ENCODE data around the gene SETD3.

The SETD3 gene

GRCh38 chr14:99425272-99425681 is 55.4 kb downstream of the SETD3 start:
- H3K36me3 ChIP-seq (ENCODE audit: control insufficient read depth, insufficient read depth, low read length) = peaks cover 3% of the 10 kb centered on the region
- peaks cover 52% of the 10 kb centered on the region for H3K4me1 ChIP-seq (ENCODE audit: control insufficient read depth, insufficient read depth, low read length)
- no peaks in the 10 kb centered on the region for H3K27me3 ChIP-seq (ENCODE audit: control insufficient read depth, insufficient read depth, low read length)

GRCh38 chr14:99424306-99424877 is 56.3 kb downstream of the SETD3 start:
- Histone ChIP-seq H3K9me3 (ENCODE audit: control insufficient read depth, insufficient read depth, low read length) (no peaks in the 10 kb centered on the region), H3K36me3 (ENCODE audit: control insufficient read depth, insufficient read depth, low read length) (peaks cover 3% of the 10 kb centered on the region), H3K9ac (ENCODE audit: low read depth, low read length) (no peak overlapping the region), H3K4me1 (ENCODE audit: control insufficient read depth, insufficient read depth, low read length) (peaks cover 52% of the 10 kb centered on the region), H3K27me3 (ENCODE audit: control insufficient read depth, insufficient read depth, low read length) (no peaks in the 10 kb centered on the region), H3K4me3 (ENCODE audit: low read depth, low read length) (no peak overlapping the region)

More at GRCh38 chr14:99425272-99425681, 55.4 kb downstream of the SETD3 start:
- no peaks in the 10 kb centered on the region for H3K9me3 ChIP-seq (ENCODE audit: control insufficient read depth, insufficient read depth, low read length)
- no peak overlapping the region for H3K9ac ChIP-seq (ENCODE audit: low read depth, low read length)
- H3K4me3 ChIP-seq (ENCODE audit: low read depth, low read length) = no peak overlapping the region

- peaks cover 52% of the 10 kb centered on the region for H3K4me1 ChIP-seq (ENCODE audit: control insufficient read depth, insufficient read depth, low read length)
- no peaks in the 10 kb centered on the region for H3K27me3 ChIP-seq (ENCODE audit: control insufficient read depth, insufficient read depth, low read length)
- H3K36me3 ChIP-seq (ENCODE audit: control insufficient read depth, insufficient read depth, low read length) = no peaks in the 10 kb centered on the region
- no peak overlapping the region for H3K9ac ChIP-seq (ENCODE audit: low read depth, low read length)
- H3K4me3 ChIP-seq (ENCODE audit: low read depth, low read length) = no peak overlapping the region
- H3K9me3 ChIP-seq (ENCODE audit: control insufficient read depth, insufficient read depth, low read length) = no peaks in the 10 kb centered on the region
Measured at GRCh38 chr14:99423434-99423833, 57.2 kb downstream of the SETD3 start.

GRCh38 chr14:99422228-99423010 is 58.2 kb downstream of the SETD3 start:
- H3K9ac ChIP-seq (ENCODE audit: low read depth, low read length) = peak overlapping the region; percentile 18
- no peaks in the 10 kb centered on the region for H3K36me3 ChIP-seq (ENCODE audit: control insufficient read depth, insufficient read depth, low read length)
- H3K27me3 ChIP-seq (ENCODE audit: control insufficient read depth, insufficient read depth, low read length) = no peaks in the 10 kb centered on the region
- H3K4me1 ChIP-seq (ENCODE audit: control insufficient read depth, insufficient read depth, low read length) = peaks cover 52% of the 10 kb centered on the region
- H3K9me3 ChIP-seq (ENCODE audit: control insufficient read depth, insufficient read depth, low read length) = no peaks in the 10 kb centered on the region
- no peak overlapping the region for H3K4me3 ChIP-seq (ENCODE audit: low read depth, low read length)

- H3K9me3 ChIP-seq (ENCODE audit: control insufficient read depth, insufficient read depth, low read length) = no peaks in the 10 kb centered on the region
- H3K36me3 ChIP-seq (ENCODE audit: control insufficient read depth, insufficient read depth, low read length) = no peaks in the 10 kb centered on the region
- no peaks in the 10 kb centered on the region for H3K27me3 ChIP-seq (ENCODE audit: control insufficient read depth, insufficient read depth, low read length)
- no peak overlapping the region for H3K4me3 ChIP-seq (ENCODE audit: low read depth, low read length)
- H3K4me1 ChIP-seq (ENCODE audit: control insufficient read depth, insufficient read depth, low read length) = peaks cover 42% of the 10 kb centered on the region
- no peak overlapping the region for H3K9ac ChIP-seq (ENCODE audit: low read depth, low read length)
Measured at GRCh38 chr14:99420711-99421110, 59.9 kb downstream of the SETD3 start.

GRCh38 chr14:99419905-99420304 is 60.8 kb downstream of the SETD3 start:
- peaks cover 47% of the 10 kb centered on the region for H3K4me1 ChIP-seq (ENCODE audit: control insufficient read depth, insufficient read depth, low read length)

GRCh38 chr14:99418242-99418641 is 62.4 kb downstream of the SETD3 start:
- no peak overlapping the region for H3K4me3 ChIP-seq (ENCODE audit: low read depth, low read length)
- H3K9me3 ChIP-seq (ENCODE audit: control insufficient read depth, insufficient read depth, low read length) = no peaks in the 10 kb centered on the region
- no peak overlapping the region for H3K9ac ChIP-seq (ENCODE audit: low read depth, low read length)
- H3K4me1 ChIP-seq (ENCODE audit: control insufficient read depth, insufficient read depth, low read length) = peaks cover 49% of the 10 kb centered on the region
- no peaks in the 10 kb centered on the region for H3K36me3 ChIP-seq (ENCODE audit: control insufficient read depth, insufficient read depth, low read length)
- H3K27me3 ChIP-seq (ENCODE audit: control insufficient read depth, insufficient read depth, low read length) = no peaks in the 10 kb centered on the region

More at GRCh38 chr14:99419905-99420304, 60.8 kb downstream of the SETD3 start:
- H3K9me3 ChIP-seq (ENCODE audit: control insufficient read depth, insufficient read depth, low read length) = no peaks in the 10 kb centered on the region
- no peaks in the 10 kb centered on the region for H3K27me3 ChIP-seq (ENCODE audit: control insufficient read depth, insufficient read depth, low read length)
- H3K9ac ChIP-seq (ENCODE audit: low read depth, low read length) = no peak overlapping the region
- H3K36me3 ChIP-seq (ENCODE audit: control insufficient read depth, insufficient read depth, low read length) = no peaks in the 10 kb centered on the region
- H3K4me3 ChIP-seq (ENCODE audit: low read depth, low read length) = no peak overlapping the region

- Histone ChIP-seq H3K36me3 (ENCODE audit: control insufficient read depth, insufficient read depth, low read length) (no peaks in the 10 kb centered on the region), H3K9me3 (ENCODE audit: control insufficient read depth, insufficient read depth, low read length) (no peaks in the 10 kb centered on the region), H3K27me3 (ENCODE audit: control insufficient read depth, insufficient read depth, low read length) (no peaks in the 10 kb centered on the region), H3K4me1 (ENCODE audit: control insufficient read depth, insufficient read depth, low read length) (peaks cover 47% of the 10 kb centered on the region), H3K9ac (ENCODE audit: low read depth, low read length) (no peak overlapping the region), H3K4me3 (ENCODE audit: low read depth, low read length) (no peak overlapping the region)
Measured at GRCh38 chr14:99416909-99417308, 63.8 kb downstream of the SETD3 start.

GRCh38 chr14:99415496-99416281 is 65.0 kb downstream of the SETD3 start:
- H3K4me3 ChIP-seq (ENCODE audit: low read depth, low read length) = no peak overlapping the region
- peaks cover 40% of the 10 kb centered on the region for H3K4me1 ChIP-seq (ENCODE audit: control insufficient read depth, insufficient read depth, low read length)
- H3K9ac ChIP-seq (ENCODE audit: low read depth, low read length) = no peak overlapping the region
- H3K27me3 ChIP-seq (ENCODE audit: control insufficient read depth, insufficient read depth, low read length) = no peaks in the 10 kb centered on the region
- no peaks in the 10 kb centered on the region for H3K36me3 ChIP-seq (ENCODE audit: control insufficient read depth, insufficient read depth, low read length)
- H3K9me3 ChIP-seq (ENCODE audit: control insufficient read depth, insufficient read depth, low read length) = no peaks in the 10 kb centered on the region

- Histone ChIP-seq H3K27me3 (ENCODE audit: control insufficient read depth, insufficient read depth, low read length) (no peaks in the 10 kb centered on the region), H3K4me3 (ENCODE audit: low read depth, low read length) (no peak overlapping the region), H3K4me1 (ENCODE audit: control insufficient read depth, insufficient read depth, low read length) (peaks cover 42% of the 10 kb centered on the region), H3K9ac (ENCODE audit: low read depth, low read length) (no peak overlapping the region), H3K9me3 (ENCODE audit: control insufficient read depth, insufficient read depth, low read length) (no peaks in the 10 kb centered on the region), H3K36me3 (ENCODE audit: control insufficient read depth, insufficient read depth, low read length) (no peaks in the 10 kb centered on the region)
Measured at GRCh38 chr14:99413911-99414310, 66.7 kb downstream of the SETD3 start.

- H3K4me1 ChIP-seq (ENCODE audit: control insufficient read depth, insufficient read depth, low read length) = peaks cover 45% of the 10 kb centered on the region
- H3K9me3 ChIP-seq (ENCODE audit: control insufficient read depth, insufficient read depth, low read length) = no peaks in the 10 kb centered on the region
- no peak overlapping the region for H3K9ac ChIP-seq (ENCODE audit: low read depth, low read length)
- H3K4me3 ChIP-seq (ENCODE audit: low read depth, low read length) = no peak overlapping the region
- no peaks in the 10 kb centered on the region for H3K27me3 ChIP-seq (ENCODE audit: control insufficient read depth, insufficient read depth, low read length)
- no peaks in the 10 kb centered on the region for H3K36me3 ChIP-seq (ENCODE audit: control insufficient read depth, insufficient read depth, low read length)
Measured at GRCh38 chr14:99413172-99413571, 67.5 kb downstream of the SETD3 start.
